Peyer's patch (tissue), 4 donors: ENCODE measurements around the gene NANS. TPM values are rescaled to one million over a fixed set of nuclear protein-coding genes. Genes with fewer than 3 reads are reported as not detected.
A peak's percentile ranks its signal among the peaks of the same experiment; 100 is the strongest.
"Not testable (repeated sequence)": the region's sequence is repeated elsewhere in the genome, so short reads cannot be mapped to it uniquely, and the experiment has no call there.

Experiments used
- DNase-seq, 3 donors: peaks; one replicate each; pipeline ENCODE4 v3.0.0-alpha.2; 2017 to 2019
- H3K27ac ChIP-seq, 4 donors: fragments of 200-600 bp; sonication (generic); one replicate each; pipeline ENCODE4 v1.5.1; 2016 to 2019
- H3K27me3 ChIP-seq, 2 donors: fragments of 200-600 bp; sonication (generic); one replicate each; pipeline ENCODE4 v1.5.1; 2019
- H3K36me3 ChIP-seq, 3 donors: fragments of 200-600 bp; sonication (generic); one replicate each; pipeline ENCODE4 v1.5.1; 2016 to 2019
- H3K4me1 ChIP-seq, 4 donors: fragments of 200-600 bp; sonication (generic); one replicate each; pipeline ENCODE4 v1.5.1; 2016 to 2019
- H3K4me3 ChIP-seq, 4 donors: fragments of 200-600 bp; sonication (generic); 1 replicate in 3 of 4; 2 replicates in 1 of 4; pipeline ENCODE4 v1.5.1; 2016 to 2019; ENCODE audit warnings: mild to moderate bottlenecking in 1 of 4
- H3K9me3 ChIP-seq, 4 donors: fragments of 200-600 bp; sonication (generic); one replicate each; pipeline ENCODE4 v1.5.1; 2016 to 2019; ENCODE audit warnings: mild to moderate bottlenecking in 1 of 4
- POLR2A ChIP-seq, 2 donors: fragments of 450-650 bp; IDR thresholded peaks; one replicate each; pipeline ENCODE4 v1.5.1; 2017; ENCODE audit warnings: antibody characterized with exemption in 2 of 2, mild to moderate bottlenecking in 2 of 2, moderate library complexity in 2 of 2
- total RNA-seq, 4 donors: library from RNA; depleted of rRNA; stranded (reverse); fragments of >200 nt; gene quantifications; one replicate each; pipeline ENCODE4 v1.1.0, GENCODE V29; 2016
- TF ChIP-seq, protein P1 (sequence below), 6 experiments: fragments of 450-650 bp in 4 of 6; fragments of 200-600 bp in 2 of 6; sonication (generic) in 1 of 6; IDR thresholded peaks; one replicate each; pipeline ENCODE4 v1.5.1; 2017 to 2019; ENCODE audit warnings: antibody characterized with exemption in 6 of 6, mild to moderate bottlenecking in 3 of 6, moderate library complexity in 1 of 6

NANS gene
- total RNA-seq, 4 donors from 2014 or later = 46.4 to 90.8 (median 76.7) TPM

DNA sequence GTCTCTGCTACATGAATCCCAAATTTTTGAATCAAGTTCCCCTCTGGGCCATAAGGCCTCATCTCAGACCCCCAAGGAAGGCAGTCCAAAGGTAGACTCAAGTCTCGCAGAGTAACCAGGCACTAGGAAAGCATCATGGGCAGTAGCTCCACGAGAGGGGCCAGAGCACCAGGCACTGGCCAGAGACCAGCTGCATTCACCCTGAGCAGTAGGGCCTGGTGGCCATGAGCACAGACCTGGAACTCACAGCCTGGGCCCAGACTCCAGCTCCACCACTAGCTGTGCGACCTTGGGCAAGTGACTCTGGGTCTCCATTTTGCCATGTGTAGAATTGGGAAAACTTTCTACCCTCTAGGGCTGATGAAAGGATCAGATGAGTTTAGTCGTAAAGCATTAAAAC is 28.5 kb downstream of the NANS start:
- peaks cover 0 to 69% (median 0%) of the 10 kb centered on the region in 3 donors for H3K36me3 ChIP-seq
- H3K27ac ChIP-seq = no peak overlapping the region
- no peak for TF ChIP-seq POLR2A (IDR thresholded peaks at IDR 0.05)
- TF ChIP-seq, protein P1, sequence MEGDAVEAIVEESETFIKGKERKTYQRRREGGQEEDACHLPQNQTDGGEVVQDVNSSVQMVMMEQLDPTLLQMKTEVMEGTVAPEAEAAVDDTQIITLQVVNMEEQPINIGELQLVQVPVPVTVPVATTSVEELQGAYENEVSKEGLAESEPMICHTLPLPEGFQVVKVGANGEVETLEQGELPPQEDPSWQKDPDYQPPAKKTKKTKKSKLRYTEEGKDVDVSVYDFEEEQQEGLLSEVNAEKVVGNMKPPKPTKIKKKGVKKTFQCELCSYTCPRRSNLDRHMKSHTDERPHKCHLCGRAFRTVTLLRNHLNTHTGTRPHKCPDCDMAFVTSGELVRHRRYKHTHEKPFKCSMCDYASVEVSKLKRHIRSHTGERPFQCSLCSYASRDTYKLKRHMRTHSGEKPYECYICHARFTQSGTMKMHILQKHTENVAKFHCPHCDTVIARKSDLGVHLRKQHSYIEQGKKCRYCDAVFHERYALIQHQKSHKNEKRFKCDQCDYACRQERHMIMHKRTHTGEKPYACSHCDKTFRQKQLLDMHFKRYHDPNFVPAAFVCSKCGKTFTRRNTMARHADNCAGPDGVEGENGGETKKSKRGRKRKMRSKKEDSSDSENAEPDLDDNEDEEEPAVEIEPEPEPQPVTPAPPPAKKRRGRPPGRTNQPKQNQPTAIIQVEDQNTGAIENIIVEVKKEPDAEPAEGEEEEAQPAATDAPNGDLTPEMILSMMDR (IDR thresholded peaks at IDR 0.05) = no peak

DNA sequence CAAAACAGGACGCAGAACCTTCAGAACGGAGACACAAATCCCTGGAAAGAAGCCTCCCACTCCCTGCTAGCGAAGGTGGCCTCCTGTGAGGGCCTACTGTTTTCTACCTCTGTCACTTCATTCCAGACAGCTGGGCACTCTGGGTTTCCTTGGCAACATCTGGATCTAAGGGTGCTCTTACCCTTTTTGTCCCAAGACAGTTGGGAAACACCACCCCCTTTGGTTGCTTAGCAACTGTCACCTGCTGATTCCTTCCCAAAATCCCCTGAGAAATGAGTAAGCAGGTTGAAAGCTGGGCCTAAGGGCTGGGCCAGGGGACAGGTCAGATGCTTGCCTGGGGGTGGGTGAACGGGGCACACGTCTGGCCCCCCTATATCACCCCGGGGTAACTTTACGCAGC is 29.4 kb downstream of the NANS start:
- no peaks in the 10 kb centered on the region for H3K27me3 ChIP-seq
- no peak overlapping the region for H3K4me3 ChIP-seq
- peaks cover 0 to 61% (median 0%) of the 10 kb centered on the region in 3 donors for H3K36me3 ChIP-seq
- no peaks in the 10 kb centered on the region for H3K9me3 ChIP-seq
- peak in 1 of 3 donors; percentile 43 for DNase-seq
- H3K27ac ChIP-seq = no peak overlapping the region
- H3K4me1 ChIP-seq = peaks cover 0 to 35% (median 7%) of the 10 kb centered on the region in 4 donors
- TF ChIP-seq, protein P1 (IDR thresholded peaks at IDR 0.05) = no peak
- no peak for TF ChIP-seq POLR2A (IDR thresholded peaks at IDR 0.05)

More for the DNA sequence above, 28.5 kb downstream of the NANS start:
- DNase-seq = peak in 1 of 3 donors; percentile 34
- H3K4me3 ChIP-seq = no peak overlapping the region
- H3K4me1 ChIP-seq = peaks cover 0 to 38% (median 7%) of the 10 kb centered on the region in 4 donors
- H3K9me3 ChIP-seq = no peaks in the 10 kb centered on the region
- no peaks in the 10 kb centered on the region for H3K27me3 ChIP-seq

DNA sequence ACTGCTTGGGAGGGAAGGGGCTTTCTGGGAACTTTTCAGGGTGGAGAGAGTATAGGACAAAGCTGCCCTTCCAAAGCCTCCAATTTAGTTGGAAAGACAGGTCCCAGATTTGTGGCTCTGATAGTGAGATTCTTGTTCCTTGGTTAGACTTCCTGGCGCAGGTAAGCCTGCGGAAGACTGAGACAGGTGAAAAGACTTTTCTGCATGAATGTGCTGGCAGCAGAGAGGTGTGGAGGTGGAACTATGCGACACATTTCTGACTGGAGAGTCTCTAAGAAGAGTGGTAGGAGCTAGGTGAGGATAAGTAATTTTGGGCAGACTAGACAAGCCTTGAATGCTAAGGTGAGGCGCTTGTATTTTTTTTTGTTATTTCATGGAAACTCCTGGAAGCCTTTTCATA is 29.9 kb downstream of the NANS start:
- TF ChIP-seq, protein P1 (IDR thresholded peaks at IDR 0.05) = no peak
- no peak for TF ChIP-seq POLR2A (IDR thresholded peaks at IDR 0.05)
- H3K4me1 ChIP-seq = peaks cover 0 to 30% (median 7%) of the 10 kb centered on the region in 4 donors
- no peaks in the 10 kb centered on the region for H3K9me3 ChIP-seq
- peak in 1 of 3 donors; percentile 19 for DNase-seq
- H3K27ac ChIP-seq = no peak overlapping the region
- H3K36me3 ChIP-seq = peaks cover 0 to 56% (median 0%) of the 10 kb centered on the region in 3 donors
- no peak overlapping the region for H3K4me3 ChIP-seq
- H3K27me3 ChIP-seq = no peaks in the 10 kb centered on the region

DNA sequence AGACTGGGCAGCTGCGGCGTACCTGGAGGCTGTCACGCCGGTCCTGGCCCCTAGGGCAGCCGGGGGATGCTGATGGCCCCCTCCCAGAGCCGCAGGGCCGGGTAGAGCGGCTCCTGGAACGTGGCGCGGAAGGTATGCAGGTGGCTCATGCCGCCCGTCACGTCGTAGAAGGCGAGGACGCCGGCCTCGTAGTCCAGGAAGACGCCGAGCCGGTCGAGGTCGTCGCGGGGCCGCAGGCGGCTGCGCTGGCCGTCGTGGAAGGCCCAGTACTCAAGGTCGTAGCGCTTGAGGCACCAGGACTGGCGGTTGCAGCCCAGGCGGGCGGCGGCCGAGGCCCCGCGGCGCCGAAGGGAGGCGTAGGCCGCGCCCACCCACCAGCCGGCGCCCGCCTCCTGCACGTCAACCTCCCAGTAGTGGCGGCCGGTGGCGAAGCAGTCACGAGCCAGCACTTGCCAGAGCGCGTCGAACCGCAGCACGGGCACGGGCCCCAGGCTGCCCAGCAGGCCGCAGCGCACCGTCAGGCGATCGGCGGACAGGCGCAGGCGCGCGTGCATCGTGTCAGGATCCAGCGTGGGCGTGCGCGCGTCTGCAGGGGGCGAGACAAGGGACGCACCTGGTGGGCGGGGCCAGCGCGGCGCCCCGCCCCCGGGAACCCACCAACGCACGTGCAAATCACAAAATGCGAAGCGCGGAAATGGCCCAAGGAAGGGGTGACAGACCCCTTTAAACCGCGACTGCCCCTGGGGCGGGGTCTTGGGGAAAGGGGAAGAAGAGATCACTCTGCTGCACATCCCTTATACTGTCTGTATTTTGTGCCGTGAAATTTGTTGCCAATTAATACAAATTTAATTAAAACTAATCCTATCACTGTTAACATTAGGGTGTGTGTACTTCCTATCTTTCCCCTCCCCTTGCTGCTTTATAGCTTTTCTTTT is 31.2 kb downstream of the NANS start:
- Histone ChIP-seq H3K27ac (peak overlapping the region in 2 of 4 donors; percentile 3 to 20), H3K4me1 (peaks cover 0 to 20% (median 3%) of the 10 kb centered on the region in 4 donors), H3K9me3 (no peaks in the 10 kb centered on the region), H3K27me3 (no peaks in the 10 kb centered on the region), H3K4me3 (peak overlapping the region in 3 of 4 donors; percentile 22 to 36 (median 31)), H3K36me3 (peaks cover 0 to 49% (median 0%) of the 10 kb centered on the region in 3 donors)
- peak in 2 of 3 donors; percentile 44 to 64 for DNase-seq
- TF ChIP-seq POLR2A (IDR thresholded peaks at IDR 0.05) = no peak
- TF ChIP-seq, protein P1 (IDR thresholded peaks at IDR 0.05) = no peak

DNA sequence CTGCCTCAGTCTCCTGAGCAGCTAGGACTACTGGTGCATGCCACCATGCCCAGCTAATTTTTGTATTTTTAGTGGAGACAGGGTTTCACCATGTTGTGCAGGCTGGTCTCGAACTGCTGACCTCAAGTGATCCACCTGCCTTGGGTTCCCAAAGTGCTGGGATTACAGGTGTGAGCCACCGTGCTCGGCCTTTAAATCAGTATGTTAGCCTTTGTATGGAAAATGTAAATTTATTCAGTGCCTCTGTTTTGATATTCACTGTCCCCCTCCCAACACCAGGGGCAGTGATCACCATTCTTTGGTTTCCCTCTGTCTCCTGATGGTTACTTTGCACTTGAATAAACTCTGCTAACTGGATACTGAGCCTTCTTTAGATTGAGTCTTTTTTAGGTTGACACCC is 34.1 kb downstream of the NANS start:
- H3K27me3 ChIP-seq, H3K4me1 ChIP-seq, H3K4me3 ChIP-seq, H3K27ac ChIP-seq, H3K9me3 ChIP-seq: not testable (repeated sequence)
- H3K36me3 ChIP-seq = peaks cover 0 to 42% (median 0%) of the 10 kb centered on the region in 3 donors
- peak in 1 of 3 donors; percentile 32 for DNase-seq
